22Rv1 (cell line): Measurements from ENCODE around the gene SERPINE1.
"Not testable (repeated sequence)": the region's sequence is repeated elsewhere in the genome, so short reads cannot be mapped to it uniquely, and the experiment has no call there.

Experiments used
- ZFX ChIP-seq: fragments of 450-650 bp; IDR thresholded peaks from 2 replicates; pipeline ENCODE4 v1.6.1; 2017; ENCODE audit warnings: antibody characterized with exemption, borderline replicate concordance
- TF ChIP-seq, protein P1 (sequence below): fragments of 450-650 bp; IDR thresholded peaks from 2 replicates; pipeline ENCODE4 v1.5.1; 2017; ENCODE audit warnings: mild to moderate bottlenecking

DNA sequence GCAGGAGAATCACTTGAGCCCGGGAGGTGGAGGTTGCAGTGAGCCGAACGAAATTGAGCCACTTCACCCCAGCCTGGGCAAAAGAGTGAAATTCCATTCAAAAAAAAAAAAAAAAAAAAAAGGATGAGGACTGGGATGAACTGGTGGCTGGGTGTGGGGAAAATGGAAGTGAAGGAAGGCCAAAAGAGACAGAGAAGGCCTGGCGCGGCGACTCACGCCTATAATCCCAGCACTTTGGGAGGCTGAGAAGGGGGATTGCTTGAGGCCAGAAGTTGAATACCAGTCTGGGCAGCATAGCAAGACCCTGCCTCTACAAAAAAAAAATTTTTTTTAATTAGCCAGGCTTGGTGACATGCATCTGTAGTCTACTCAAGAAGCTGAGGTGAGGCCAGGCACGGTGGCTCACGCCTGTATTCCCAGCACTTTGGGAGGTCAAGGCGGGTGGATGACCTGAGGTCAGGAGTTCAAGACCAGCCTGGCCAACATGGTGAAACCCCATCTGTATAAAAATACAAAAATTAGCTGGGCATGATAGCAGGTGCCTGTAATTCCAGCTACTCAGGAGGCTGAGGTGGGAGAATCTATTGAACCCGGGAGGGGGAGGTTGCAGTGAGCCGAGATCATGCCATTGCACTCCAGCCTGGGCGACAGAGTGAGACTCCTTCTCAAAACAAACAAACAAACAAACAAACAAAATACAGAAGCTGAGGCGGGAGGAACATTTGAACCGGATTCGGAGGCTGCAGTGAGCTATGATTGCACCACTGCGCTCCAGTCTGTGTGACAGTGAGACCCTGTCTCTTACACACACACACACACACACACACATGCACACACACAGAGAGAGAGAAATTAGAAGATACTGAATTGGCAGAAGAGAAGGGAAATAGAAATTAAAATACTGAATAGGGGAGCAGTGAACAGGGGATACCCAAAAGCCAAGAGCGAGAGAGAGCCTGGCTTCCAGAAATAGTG lies 6.0 kb downstream of the SERPINE1 start:
- TF ChIP-seq, protein P1, sequence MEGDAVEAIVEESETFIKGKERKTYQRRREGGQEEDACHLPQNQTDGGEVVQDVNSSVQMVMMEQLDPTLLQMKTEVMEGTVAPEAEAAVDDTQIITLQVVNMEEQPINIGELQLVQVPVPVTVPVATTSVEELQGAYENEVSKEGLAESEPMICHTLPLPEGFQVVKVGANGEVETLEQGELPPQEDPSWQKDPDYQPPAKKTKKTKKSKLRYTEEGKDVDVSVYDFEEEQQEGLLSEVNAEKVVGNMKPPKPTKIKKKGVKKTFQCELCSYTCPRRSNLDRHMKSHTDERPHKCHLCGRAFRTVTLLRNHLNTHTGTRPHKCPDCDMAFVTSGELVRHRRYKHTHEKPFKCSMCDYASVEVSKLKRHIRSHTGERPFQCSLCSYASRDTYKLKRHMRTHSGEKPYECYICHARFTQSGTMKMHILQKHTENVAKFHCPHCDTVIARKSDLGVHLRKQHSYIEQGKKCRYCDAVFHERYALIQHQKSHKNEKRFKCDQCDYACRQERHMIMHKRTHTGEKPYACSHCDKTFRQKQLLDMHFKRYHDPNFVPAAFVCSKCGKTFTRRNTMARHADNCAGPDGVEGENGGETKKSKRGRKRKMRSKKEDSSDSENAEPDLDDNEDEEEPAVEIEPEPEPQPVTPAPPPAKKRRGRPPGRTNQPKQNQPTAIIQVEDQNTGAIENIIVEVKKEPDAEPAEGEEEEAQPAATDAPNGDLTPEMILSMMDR, result not testable (repeated sequence)
- not testable (repeated sequence) for TF ChIP-seq ZFX
